Epithelial cell of proximal tubule (primary cell): Measurements from ENCODE around the gene GPR139. TPM values are rescaled to one million over a fixed set of nuclear protein-coding genes. Genes with fewer than 3 reads are reported as not detected.

Source experiments
- DNase-seq: peaks from one replicate; pipeline ENCODE4 v3.0.0-alpha.2; 2011; ENCODE audit warnings: low read depth
- H3K4me3 ChIP-seq: 2 replicates; pipeline ENCODE4 v1.5.1; 2011; ENCODE audit warnings: low read depth, mild to moderate bottlenecking, low read length
- total RNA-seq: library from RNA; depleted of rRNA; stranded (reverse); fragments of >200 nt; gene quantifications from 2 replicates; pipeline ENCODE4 v1.2.3, GENCODE V29; 2015
- TF ChIP-seq, protein P1 (sequence below): conservative IDR thresholded peaks from 2 replicates; pipeline ENCODE4 v1.5.1; 2012; ENCODE audit warnings: low read depth, mild to moderate bottlenecking, low read length

GPR139 gene
- total RNA-seq, 1 donor from 2014 or later = not detected

DNA sequence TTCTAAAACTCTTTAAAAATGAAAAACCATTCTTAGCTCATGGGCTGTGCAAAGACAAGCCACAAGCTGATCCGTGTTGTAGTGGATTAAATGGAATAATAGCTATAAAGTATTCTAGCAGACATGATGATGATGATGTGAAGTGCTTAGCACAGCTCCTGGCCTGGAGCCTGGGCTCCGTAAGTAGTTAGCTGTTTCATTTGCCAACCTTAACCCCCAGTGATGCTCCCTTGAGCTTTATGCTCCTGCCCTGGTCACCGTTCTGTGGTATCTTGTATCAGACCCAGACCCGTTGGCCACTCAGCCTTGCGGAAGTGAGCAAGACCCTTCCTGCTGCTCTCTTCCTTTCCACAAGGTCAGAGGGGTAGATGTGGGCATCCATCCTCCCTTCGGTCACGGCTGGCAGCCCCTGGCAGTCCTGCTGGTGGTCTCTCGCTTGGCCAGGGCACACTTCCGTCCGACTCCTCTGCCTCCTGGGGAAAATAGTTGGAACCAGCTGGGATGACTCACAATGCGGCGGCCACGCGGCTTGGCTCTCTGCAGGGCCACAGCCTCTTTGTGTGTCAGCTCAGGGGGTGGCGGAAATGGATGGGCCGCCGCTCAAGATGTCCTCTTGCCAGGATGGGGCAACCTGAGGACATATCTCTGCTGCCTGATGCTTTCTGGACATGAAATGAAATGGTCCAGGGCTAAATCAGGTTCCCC is 79.1 kb downstream of the GPR139 start:
- TF ChIP-seq, protein P1, sequence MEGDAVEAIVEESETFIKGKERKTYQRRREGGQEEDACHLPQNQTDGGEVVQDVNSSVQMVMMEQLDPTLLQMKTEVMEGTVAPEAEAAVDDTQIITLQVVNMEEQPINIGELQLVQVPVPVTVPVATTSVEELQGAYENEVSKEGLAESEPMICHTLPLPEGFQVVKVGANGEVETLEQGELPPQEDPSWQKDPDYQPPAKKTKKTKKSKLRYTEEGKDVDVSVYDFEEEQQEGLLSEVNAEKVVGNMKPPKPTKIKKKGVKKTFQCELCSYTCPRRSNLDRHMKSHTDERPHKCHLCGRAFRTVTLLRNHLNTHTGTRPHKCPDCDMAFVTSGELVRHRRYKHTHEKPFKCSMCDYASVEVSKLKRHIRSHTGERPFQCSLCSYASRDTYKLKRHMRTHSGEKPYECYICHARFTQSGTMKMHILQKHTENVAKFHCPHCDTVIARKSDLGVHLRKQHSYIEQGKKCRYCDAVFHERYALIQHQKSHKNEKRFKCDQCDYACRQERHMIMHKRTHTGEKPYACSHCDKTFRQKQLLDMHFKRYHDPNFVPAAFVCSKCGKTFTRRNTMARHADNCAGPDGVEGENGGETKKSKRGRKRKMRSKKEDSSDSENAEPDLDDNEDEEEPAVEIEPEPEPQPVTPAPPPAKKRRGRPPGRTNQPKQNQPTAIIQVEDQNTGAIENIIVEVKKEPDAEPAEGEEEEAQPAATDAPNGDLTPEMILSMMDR = no peak
- H3K4me3 ChIP-seq = no peak overlapping the region
- no peak for DNase-seq

DNA sequence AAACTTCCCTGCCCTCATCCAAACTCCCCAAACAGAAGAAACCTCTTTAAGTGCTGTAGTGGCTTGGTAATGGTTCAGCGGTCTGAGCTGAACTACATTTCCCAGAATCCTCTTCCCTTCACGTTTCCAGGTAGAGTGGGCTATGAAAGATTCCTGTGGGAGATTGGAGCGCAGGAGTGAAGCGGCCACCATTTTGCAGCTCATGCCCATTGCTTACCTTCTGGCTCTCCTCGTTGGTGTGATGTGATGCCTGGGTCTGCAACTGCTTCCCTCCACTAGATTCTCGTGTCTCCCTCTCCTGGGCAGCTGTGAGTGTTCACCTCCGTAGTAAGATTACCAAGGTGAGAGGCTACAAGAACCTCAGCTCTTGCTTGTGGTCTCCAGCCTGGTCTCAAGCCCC is 82.1 kb downstream of the GPR139 start:
- no peak for DNase-seq
- TF ChIP-seq, protein P1 = no peak
- H3K4me3 ChIP-seq = no peak overlapping the region

DNA sequence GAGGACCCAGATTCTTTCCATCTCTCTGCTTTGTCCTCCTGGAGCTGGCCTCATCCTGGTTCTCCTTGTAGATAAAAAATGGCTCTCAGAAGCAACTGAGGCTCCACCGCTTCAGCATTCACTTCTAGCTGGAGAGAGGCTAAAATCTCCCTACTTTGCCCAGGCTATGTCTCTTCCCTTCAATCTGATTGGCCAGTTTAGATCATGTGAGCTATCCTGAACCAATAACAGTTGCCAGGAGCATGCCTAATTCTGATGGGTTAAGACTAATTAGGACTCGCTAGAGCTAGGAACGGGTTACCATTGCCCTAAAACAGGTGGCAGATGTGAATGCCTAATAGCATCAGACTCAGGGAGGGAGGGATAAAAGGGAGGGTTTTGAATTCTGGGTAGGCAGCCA is 89.6 kb downstream of the GPR139 start:
- no peak for DNase-seq
- H3K4me3 ChIP-seq = no peak overlapping the region
- TF ChIP-seq, protein P1 = no peak

Other genes with a start within 250 kb of the GPR139 start
- 9.9 and 11.4 TPM in 2 replicates for gene GPRC5B, start 189.0 kb downstream of the GPR139 start, total RNA-seq